ENCODE data around the gene CLEC18C.
"Not testable (repeated sequence)": the region's sequence is repeated elsewhere in the genome, so short reads cannot be mapped to it uniquely, and the experiment has no call there.

GRCh38 chr16:70206382-70206781 is 32.8 kb downstream of the CLEC18C start:
- not testable (repeated sequence) for TF ChIP-seq USF2 (IDR thresholded peaks at IDR 0.05; ENCODE audit: borderline replicate concordance, low read depth, low read length); TCF12 (IDR thresholded peaks at IDR 0.05); CTCF (IDR thresholded peaks at IDR 0.05); SMC3 (IDR thresholded peaks at IDR 0.05; ENCODE audit: low read depth, low read length); MAX (IDR thresholded peaks at IDR 0.05; ENCODE audit: low read depth)

All from SK-N-SH (cell line).